ENCODE data around the gene POLH.

DNA sequence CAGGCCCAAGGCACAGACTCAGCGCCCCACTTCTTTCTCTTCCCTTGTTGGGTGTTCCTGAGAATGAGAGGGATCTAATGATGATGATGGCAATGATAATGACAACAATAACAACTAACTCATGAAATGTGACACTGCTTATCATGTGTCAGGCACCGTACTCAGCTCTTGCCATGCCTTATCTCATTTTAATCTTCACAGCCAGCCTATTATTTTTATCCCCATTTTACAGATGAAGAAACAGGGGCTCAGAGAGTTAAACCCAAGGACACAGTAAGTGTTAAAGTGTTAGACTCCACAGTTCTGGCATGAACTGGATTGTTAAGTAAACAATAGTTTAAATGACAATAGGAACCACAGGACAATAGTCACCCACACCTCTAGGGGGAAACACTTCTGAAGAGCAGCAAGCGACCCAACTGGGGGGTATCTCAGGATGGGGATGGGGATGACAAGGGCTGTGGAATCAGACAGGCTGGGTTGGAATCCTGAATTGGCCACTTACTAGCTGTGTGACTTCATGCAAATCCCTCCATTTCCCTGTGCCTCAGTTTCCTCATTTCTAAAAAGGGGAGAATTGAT lies 81.3 kb downstream of the POLH start:
- no peak for TF ChIP-seq CTCF (IDR thresholded peaks at IDR 0.05)
- no peak for TF ChIP-seq EP300 (IDR thresholded peaks at IDR 0.05)
